HG02610 (cell line): ENCODE results near the gene EMP2.
"Not testable (repeated sequence)": the region's sequence is repeated elsewhere in the genome, so short reads cannot be mapped to it uniquely, and the experiment has no call there.

Experiments
- ATAC-seq: cut with Tn5 transposase; IDR thresholded peaks from one replicate; pipeline ENCODE4 v1.9.1; 2021; ENCODE audit warnings: mild to moderate bottlenecking, moderate library complexity; ENCODE audit not compliant: unreplicated experiment

The EMP2 gene

DNA sequence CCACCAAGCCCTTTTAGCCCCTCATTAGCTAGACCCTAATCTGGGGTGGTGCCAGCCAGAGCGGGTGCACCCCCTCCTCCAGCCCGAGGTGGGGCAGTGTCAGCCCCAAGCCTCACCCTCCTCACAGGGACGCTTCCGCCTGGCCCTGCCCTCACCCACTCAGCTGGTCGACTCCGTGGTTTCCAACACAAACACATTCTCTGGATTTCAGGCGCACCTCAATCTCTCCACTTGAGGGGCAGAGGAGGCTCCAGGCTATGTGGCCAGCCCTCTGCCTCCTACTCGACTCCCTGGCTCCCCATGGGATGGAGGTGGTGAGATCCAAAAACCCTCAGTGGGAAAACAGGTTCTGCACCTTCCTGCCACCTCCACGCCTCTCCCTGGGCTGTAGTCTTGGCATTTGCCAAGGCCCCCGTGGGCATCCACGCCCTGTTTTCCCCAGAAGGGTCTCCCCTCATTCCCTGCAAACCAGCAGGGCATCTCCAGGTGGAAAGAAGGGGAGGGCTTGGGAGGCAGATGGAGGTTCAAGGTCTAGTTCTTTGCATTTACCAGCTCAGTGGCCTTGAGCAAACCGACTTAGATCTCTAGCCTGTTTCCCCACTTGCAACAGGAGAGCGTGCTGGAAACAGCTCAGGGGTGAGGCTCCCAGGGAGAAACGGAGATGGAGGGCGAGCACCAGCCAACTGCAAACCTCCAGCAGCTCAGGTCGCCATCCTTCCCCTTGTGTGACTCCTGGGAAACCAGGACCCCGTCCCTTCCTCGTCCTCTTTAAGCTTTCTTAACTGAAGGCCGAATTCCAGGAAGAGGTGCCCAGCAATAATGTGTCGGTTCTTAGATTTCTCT is 1.7 kb downstream of the EMP2 start:
- ATAC-seq: no peak

DNA sequence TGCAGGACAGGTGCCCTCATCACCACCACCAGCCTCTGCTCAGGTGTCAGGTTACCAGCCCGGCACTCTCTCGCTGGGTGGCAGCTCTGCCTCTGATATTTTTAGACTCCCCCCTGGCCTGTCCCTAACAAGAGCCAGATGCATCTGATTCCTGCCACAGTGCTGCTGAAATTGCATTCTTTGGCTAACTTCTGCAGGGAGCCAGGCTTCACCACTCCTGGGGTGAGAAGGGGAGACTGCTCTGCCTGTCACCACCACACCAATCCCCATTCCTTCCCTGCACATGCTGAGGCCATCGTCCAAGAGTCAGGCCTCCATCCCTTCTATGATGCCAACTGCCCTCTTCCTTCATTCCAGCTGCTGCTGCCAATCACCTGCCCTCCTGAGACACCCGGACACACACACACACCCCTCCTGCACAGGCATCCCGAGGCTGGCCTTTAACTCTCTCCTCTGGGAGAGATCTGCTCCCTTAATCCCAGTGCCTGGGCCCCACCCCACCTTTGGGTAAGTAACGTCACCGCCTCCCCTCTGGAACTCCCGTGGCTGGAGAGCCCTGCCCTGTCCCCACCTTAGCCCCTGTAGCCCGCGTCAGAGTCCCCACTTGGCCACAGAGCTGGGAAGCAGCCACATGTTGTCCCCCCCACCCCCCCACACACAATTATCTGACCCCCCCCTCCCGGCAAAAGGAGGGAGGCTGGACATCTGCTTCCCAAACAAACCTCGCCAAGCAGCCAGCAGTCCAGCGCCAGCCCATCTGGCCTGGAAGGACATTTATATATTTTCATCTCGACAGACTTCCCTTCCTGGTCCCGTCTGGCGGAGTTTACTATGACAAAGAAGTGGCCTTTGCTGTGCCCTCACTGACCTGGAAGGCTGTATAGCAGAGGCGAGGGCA is 2.8 kb downstream of the EMP2 start:
- ATAC-seq: no peak

DNA sequence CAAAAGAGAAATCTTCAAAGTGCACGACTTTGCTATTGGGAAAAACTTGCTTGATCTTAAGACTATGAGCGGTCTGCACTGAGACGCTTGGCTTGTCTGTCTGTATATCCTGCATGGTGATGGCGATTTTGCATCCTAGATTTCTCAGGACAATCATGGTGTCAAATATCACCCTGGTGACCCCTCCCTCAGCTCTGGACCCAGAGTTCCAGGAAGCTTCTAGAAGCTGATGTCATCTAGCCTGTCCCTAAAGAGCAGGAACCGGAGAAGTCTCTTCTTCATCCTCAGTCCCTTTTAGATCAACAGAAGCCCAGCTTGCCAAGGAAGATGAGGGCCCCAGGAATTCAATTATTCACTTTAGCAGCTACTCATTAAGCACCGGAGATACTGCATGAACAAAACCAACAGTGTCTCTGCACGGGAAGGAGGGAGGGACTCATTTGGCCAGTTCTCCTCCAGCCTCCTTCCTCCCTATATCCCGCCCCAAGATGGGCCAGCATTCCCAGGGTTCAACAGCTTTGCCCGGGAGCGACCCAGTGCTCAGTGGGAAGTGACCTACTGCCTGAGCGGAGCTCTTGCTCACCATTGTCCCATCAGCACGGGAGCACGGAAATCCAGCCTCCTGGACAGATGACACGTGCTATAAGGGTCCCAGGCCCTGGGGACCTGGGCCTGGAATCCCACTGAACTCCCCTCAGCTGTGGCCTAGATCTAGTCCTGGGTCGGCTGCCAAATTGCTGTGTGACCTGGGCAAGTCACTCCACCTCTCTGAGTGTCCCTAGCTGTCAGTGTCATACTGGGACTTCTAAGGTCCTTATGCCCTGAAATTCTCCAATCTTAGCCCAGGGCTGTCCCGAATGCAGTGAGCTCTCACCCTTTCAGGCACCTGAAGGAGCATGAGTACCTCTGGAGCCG is 3.8 kb downstream of the EMP2 start:
- no peak for ATAC-seq

DNA sequence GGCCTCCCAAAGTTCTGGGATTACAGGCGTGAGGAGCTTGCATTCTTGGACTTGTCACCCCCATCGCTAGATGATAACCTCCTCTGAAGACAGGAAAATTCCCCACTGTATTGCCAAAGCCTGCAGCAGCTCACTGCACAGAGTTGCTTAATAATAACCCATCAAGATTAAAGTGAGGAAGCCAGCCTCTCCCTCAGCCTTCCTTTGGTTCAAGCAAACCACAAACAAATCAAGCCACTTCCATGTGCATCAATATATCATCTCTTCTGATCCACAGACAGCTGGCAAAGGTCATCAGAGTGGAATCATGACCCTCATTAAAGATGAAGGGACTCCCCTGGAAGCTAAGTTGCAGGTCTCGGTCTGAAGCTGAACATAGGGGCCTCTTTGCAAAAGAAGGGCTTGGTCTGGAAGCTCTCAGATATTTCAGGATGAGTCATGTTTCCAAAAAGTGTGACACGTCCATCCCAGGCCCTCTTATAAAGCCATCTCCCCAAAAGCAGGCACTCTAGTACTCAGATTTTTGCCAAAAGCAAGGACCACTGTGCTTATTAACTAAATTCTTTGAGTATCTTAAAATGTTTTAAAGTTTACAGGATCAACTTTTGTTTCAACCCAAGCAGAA is 4.8 kb downstream of the EMP2 start:
- ATAC-seq: no peak

DNA sequence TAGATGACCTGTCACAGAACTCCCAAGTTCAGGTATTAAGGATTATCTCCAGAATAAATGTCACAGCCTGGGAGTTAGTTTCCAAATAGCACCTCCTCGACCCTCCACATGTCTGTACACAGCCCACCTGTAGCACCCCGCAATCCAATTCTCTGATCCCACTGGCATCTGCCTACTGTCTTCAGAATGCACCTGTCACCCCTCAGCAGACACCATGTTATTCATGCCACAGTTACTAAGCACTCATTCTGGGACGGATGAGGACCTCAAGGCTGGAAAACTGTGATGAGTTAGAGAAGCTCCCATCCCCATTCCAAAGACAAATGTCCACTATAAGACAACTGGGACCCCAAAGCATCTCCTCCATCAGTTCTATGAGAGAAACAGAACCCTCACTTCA is 7.8 kb downstream of the EMP2 start:
- ATAC-seq: no peak

DNA sequence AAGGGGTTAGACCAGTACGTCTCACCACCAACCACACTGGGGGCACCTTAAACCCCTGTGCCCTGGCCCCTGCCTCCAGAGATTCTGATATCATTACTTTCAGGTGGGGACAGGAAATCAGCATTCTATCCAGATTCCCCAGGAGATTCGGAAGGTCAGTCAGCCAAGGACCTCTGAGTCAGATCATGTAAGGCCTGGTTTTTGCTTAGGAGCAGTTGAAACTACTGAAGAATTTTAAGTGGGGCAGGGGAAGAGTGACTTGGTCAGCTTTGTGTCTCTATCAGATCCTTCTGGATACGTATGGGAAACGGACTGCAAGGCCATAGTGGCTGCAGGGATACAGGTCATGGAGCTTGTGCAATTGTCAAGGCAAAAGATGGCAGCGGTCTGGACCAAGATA is 9.0 kb downstream of the EMP2 start:
- ATAC-seq: no peak

DNA sequence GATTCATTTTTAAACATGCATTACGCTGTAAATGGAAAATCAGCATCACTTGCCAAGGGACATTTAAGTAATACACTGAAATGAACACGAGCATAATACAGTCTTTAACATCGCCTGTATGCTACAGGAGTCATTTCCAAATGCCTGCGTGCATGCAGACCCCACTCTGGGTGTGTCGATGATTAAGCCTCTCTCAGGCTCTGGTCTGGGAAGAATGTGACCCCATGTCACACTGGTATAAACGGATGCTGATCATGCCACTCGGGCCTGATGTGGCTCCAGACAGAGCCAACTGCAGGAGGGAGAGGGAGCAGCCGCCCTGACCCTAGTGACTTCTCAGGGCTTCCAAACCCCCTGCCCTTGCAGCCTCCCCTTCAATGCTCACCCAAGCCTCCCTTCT is 10.8 kb downstream of the EMP2 start:
- ATAC-seq: no peak

DNA sequence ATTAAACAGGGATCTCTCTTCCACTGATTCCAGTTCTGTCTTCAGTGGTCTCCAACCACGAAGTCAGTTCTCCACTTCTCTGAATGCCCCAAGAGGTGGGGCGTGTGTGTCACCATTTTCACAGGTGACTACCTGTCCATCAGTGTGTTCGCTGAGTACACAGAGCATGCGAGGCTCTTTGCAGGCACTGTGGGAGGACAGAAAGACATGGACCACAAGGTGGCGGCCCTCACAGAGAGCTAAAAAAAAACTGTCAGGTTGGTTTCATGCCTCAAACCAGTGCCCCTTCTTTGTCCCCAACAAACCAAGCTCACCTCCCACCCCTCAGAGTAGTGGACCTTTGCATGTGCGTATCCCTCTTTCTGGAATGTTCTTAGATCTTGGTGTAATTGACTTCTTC is 13.8 kb downstream of the EMP2 start:
- no peak for ATAC-seq

DNA sequence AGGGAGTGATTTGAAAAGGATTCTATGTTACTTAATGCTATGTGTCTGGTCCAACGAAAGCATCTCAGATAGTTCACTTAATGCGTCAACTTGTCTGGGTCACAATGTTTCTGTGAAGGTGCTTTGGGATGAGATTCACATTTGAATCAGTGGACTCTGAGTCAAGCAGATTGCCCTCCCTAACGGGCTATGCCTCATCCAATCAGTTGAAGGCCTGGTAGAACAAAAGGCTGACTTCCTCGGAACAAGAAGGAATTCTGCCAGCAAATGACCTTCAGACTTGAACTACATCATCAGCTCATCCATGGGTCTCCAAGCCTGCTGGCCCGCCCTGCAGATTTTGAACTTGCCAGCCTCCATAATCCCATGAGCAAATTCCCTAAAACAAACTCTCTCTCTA is 15.2 kb downstream of the EMP2 start:
- no peak for ATAC-seq

DNA sequence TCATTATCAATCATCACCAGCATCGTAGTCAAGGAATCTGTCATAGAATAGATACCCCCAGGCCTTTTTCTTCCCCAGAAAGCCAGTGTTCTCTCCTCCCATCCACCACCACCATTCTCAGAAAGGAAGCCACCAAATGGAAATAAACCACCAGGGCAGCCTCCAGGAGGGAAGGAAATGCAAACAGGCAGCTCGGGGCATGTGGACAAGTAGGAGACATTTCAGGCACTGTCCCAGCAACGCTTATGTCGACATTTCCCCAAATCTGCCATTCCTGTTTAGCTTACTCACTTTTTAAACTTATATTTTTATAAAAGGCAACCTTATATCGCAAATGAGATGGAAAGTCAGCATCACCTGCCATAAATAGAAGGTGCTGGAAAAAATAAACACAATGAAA is 15.8 kb downstream of the EMP2 start:
- no peak for ATAC-seq

DNA sequence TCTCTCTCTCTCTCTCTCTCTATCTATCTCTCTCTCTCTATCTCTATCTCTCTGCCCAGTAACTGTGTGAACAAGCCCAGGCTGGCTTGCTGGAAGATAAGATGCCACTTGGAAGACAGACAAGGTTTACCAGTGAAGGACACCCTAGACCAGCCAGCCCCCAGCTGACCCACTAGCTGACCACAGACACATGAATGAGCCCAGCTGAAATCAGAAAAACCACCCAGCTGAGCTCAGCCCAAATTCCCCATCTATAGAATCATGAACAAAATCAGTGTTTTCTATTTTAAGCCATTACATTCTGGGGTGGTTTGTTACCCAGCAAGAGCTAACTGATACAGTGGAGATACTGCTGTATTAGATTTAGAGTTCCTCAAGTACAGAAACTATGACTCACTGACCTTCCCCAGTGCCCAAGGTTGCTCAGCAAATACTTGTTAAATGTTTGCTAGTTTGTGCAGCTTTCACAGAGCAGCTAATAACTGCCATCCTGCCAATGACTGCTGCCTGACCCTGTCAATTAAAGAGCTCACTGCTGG is 18.0 kb downstream of the EMP2 start:
- no peak for ATAC-seq

DNA sequence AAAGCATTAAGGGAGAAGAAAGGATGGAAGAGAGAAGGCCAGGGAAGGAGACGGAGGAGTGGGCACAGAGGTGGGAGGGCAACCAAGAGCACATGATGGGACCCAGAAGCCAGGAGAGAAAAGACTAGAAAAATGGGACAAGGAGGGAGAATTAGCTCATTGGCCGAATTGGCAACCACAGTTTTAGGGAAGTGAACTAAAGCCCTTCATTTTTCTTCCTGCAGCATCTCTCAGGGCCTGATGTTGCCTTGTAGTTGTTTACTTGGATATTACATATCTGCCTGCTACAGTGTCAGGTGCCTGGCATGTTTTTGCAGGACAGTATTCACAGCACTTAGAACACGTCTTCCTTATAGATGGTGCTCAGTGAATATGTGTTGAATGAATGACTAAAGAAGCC is 19.0 kb downstream of the EMP2 start:
- no peak for ATAC-seq

DNA sequence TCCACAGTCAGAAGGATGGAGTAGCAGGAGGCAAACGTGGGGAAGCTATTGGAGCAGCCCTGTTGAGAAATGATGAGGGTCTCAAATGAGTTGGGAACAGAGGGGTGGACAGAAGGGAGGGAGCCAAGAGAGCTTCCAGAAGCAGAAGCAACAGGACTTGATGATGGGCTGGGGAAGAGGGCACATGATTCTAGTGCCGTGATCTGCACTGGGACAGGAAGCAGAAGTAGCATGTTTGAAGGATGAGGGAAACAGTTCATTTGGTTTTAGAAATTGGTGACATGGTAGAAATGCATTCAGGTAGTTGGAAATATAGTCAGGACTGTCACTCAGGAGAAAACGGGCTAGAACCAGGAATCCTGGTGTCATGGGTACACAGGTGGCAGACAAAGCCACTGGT is 19.4 kb downstream of the EMP2 start:
- ATAC-seq: no peak

DNA sequence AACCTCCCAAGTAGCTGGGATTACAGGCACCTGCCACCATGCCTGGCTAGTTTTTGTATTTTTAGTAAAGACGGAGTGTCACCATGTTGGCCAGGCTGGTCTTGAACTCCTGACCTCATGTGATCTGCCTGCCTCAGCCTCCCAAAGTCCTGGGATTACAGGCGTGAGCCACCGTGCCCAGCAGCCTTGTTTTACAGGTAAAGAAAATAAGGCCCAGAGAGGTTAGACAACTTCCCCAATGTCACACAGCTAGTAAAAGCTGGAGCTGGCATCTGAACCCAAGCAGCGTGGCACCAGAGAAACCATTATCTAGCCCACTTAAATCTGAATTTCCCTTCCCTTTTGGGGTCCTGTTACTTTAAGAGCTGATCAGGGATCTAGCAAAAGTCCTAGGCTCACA is 20.6 kb downstream of the EMP2 start:
- not testable (repeated sequence) for ATAC-seq

DNA sequence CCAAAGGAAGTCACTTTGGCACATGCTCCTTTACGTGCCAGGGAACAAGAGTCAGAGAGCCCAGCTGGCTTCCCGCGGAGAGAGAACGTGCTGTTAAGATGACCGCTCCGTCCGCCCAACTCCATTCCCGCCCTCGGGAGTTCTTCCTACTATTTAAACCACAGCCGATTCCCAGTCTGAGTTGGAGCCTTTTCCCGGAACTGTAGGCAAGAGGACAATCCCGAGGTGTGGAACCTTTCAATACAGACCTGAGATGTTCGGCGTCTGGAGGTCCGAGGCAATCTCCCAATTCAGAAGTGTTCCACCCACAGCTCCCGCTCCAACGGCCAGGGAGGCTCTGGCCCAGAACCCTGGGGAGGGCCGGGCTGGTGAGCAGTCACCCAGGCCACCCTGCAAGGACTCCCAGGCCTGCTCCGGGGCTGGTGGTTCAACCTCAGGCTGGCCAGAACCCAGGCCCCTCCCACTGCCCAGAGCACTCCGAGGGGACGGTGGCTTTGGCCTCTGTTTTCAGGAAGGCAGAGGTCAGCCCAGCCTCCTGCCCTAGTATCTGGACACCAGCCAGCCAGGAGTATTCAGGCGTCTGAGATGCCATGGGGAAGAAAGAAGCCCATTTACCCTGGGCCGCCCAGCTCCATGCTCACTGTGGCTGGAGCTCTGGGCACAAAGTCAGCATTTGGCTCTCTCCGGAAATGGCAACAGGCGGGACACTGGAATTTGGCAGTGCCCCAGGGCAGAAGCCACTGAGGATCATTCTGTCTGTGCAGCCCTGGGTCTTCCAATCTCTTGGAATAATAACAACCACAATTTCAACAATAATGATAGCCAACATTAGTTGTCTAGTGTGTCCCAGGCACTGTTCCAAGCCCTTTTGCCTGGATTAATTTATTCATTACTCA is 21.4 kb downstream of the EMP2 start:
- no peak for ATAC-seq

DNA sequence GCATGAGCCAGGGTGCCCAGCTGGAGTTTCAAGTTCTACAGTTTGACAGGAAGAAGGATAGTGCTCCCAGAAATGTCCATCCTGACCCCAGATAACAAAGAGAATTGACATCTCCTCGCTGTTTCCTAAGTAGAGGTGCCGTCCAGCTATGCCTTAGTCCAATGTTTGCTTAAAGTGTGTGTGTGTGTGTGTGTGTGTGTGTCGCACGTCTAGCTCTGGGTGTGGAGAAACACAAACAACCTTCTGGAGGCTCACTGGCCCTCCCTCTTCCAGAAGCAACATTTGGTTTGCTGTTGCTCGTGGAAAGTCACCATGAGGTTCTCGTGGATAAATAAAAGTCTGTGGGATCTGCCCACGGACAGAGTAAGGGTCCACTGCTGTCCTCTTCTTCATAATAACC is 22.1 kb downstream of the EMP2 start:
- no peak for ATAC-seq

DNA sequence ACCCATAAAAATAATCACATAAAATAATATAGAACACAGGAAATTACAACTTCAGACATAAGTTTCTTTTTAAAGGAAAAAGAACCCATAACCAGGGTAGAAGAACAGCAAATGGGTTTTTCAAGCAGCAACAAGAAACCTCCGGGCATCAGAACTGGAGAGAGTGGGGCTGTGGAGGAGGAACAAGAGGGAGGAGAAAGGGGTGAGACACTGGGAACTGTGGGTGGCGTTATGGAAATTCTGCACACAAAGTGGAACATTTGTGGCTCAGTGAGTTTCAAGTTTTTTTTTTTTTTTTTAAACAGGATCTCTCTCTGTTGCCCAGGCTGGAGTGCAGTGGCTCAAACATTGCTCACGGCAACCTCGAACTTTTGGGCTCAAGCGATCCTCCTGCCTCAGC is 22.6 kb downstream of the EMP2 start:
- ATAC-seq: no peak

DNA sequence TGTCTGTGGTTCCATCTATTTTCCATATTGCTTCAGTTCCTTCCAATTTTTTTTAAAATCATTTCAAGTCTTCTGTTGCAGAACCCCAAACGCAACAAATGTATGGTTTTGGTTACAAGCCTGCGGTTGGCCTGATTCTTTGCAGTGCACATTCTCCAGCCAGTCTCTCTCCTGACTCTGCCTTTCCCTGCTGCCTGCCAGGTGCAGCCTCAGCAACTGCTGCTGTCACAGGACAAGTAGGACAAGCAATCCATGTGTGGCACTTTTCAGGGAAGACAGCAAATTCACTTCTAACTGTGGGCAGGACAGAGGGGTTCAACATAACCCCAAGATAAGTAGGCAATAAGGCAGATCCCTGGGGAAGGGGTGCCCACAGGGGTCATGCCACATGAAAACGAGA is 24.2 kb downstream of the EMP2 start:
- no peak for ATAC-seq

DNA sequence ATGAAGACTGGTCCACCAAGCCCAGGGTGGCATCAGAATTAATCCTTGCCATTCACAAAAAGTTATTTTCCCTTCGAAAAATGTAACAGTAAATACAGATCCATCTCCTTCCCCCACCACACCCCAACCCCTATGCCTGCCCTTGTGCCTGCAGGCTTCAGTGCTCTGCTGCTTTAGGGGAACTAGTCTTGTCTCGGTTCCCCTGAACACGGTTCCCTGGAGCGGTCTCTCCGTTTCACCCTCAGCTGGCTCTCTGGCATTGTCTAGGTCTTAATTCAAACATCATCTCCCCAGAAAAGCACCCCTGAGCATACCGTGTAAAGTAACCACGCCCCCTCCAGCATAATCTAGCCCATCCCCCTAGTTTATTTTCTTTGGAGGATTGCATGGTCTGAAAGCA is 25.8 kb downstream of the EMP2 start:
- ATAC-seq: no peak
